ENCODE data around the gene ASRGL1.

- no peak for TF ChIP-seq CTCF (IDR thresholded peaks at IDR 0.05)
- no peak for TF ChIP-seq POLR2A (IDR thresholded peaks at IDR 0.05)
Measured at GRCh38 chr11:62438641-62439040, 101.4 kb downstream of the ASRGL1 start.
